GM12875 (cell line): ENCODE data around the gene KIAA1755.

Experiments
- H3K4me3 ChIP-seq: one replicate; pipeline ENCODE4 v1.5.1; 2011; ENCODE audit warnings: low read depth, low read length, control low read depth
- TF ChIP-seq, protein P1 (sequence below): IDR thresholded peaks from 2 replicates; pipeline ENCODE4 v1.5.1; 2011; ENCODE audit warnings: low read depth, mild to moderate bottlenecking, control low read depth, inconsistent platforms, low read length, moderate library complexity, borderline replicate concordance; ENCODE audit not compliant: insufficient read depth

The KIAA1755 gene

DNA sequence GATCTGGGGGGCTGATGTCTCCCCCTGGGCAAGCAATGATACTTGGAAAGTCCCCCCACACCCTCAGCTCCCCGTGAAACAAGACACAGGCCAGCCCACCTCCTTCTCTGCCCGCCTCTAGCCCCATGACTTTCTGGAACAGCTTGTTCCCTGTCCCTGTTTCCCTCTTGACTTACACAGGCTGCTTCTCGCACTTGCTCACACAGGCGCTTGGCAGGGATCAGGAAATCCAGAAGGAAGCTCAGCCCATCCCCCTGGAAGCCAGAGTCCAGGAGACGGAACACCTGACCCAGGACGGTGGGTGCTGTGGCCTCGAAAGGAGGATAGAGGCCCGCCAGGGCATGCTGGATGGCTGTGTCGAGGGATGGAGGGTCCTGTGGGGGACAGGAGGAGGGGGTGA lies 14.8 kb downstream of the KIAA1755 start:
- TF ChIP-seq, protein P1, sequence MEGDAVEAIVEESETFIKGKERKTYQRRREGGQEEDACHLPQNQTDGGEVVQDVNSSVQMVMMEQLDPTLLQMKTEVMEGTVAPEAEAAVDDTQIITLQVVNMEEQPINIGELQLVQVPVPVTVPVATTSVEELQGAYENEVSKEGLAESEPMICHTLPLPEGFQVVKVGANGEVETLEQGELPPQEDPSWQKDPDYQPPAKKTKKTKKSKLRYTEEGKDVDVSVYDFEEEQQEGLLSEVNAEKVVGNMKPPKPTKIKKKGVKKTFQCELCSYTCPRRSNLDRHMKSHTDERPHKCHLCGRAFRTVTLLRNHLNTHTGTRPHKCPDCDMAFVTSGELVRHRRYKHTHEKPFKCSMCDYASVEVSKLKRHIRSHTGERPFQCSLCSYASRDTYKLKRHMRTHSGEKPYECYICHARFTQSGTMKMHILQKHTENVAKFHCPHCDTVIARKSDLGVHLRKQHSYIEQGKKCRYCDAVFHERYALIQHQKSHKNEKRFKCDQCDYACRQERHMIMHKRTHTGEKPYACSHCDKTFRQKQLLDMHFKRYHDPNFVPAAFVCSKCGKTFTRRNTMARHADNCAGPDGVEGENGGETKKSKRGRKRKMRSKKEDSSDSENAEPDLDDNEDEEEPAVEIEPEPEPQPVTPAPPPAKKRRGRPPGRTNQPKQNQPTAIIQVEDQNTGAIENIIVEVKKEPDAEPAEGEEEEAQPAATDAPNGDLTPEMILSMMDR, result no peak
- H3K4me3 ChIP-seq, result no peak overlapping the region

GRCh38 chr20:38243709-38244020 lies 16.9 kb downstream of the KIAA1755 start:
- no peak overlapping the region for H3K4me3 ChIP-seq
- TF ChIP-seq, protein P1, result no peak

- TF ChIP-seq, protein P1, result peak; percentile 53; the same call in 1 of the 2 replicates
- no peak overlapping the region for H3K4me3 ChIP-seq
Observed at GRCh38 chr20:38242848-38243708, 17.5 kb downstream of the KIAA1755 start.

DNA sequence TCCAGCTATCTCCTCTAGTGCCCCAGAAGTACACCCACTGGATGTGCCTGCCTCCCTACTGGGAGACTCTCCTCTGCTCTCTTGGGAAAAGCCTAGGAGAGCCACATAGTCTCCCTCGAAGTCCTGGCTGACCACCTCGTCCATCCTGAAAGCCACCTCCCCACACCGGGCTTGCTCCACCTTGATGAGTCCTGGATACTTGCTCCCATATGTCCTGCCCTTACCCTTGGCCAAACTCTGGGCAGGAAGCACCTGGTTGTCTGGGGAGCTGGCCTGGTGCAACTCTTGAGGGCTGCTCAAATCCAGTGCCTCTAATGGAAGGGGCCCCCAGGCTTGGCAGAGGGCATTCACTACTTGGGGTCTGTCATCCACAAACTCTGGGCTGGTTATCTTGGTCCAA lies 19.3 kb downstream of the KIAA1755 start:
- no peak overlapping the region for H3K4me3 ChIP-seq
- TF ChIP-seq, protein P1, result no peak

- TF ChIP-seq, protein P1, result no peak
- H3K4me3 ChIP-seq, result no peak overlapping the region
Observed at GRCh38 chr20:38239441-38239840, 21.1 kb downstream of the KIAA1755 start.

- no peak overlapping the region for H3K4me3 ChIP-seq
- TF ChIP-seq, protein P1, result no peak
Observed at GRCh38 chr20:38238829-38239228, 21.7 kb downstream of the KIAA1755 start.

DNA sequence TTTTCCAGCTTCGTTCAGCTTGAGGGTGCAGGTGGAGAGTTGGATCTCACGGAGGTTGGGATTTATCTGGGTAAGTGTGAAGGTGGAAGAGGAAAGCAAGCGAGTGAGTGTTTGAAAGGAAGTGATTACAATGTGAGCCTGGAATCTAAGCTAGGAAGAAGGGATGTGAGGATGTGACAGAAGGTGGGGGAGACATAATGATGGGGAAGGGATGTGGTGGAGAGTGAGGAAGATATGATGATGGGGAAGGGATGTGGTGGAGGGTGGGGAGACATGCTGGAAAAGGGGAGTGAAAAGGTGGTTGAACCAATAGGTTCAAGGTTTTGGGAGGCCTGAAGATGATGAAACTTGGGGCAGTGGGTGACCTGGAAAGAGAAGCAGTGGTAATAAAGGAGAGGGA lies 23.2 kb downstream of the KIAA1755 start:
- TF ChIP-seq, protein P1, result no peak
- no peak overlapping the region for H3K4me3 ChIP-seq
